HG03175 (cell line): ENCODE results near the gene SKOR1.

Source experiments
- ATAC-seq: cut with Tn5 transposase; IDR thresholded peaks from one replicate; pipeline ENCODE4 v1.9.1; 2021; ENCODE audit warnings: mild to moderate bottlenecking, moderate library complexity; ENCODE audit not compliant: unreplicated experiment

SKOR1 gene, protein sequence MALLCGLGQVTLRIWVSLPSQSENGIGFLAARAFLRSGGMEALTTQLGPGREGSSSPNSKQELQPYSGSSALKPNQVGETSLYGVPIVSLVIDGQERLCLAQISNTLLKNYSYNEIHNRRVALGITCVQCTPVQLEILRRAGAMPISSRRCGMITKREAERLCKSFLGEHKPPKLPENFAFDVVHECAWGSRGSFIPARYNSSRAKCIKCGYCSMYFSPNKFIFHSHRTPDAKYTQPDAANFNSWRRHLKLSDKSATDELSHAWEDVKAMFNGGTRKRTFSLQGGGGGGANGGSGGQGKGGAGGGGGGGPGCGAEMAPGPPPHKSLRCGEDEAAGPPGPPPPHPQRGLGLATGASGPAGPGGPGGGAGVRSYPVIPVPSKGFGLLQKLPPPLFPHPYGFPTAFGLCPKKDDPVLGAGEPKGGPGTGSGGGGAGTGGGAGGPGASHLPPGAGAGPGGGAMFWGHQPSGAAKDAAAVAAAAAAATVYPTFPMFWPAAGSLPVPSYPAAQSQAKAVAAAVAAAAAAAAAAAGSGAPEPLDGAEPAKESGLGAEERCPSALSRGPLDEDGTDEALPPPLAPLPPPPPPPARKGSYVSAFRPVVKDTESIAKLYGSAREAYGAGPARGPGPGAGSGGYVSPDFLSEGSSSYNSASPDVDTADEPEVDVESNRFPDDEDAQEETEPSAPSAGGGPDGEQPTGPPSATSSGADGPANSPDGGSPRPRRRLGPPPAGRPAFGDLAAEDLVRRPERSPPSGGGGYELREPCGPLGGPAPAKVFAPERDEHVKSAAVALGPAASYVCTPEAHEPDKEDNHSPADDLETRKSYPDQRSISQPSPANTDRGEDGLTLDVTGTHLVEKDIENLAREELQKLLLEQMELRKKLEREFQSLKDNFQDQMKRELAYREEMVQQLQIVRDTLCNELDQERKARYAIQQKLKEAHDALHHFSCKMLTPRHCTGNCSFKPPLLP

DNA sequence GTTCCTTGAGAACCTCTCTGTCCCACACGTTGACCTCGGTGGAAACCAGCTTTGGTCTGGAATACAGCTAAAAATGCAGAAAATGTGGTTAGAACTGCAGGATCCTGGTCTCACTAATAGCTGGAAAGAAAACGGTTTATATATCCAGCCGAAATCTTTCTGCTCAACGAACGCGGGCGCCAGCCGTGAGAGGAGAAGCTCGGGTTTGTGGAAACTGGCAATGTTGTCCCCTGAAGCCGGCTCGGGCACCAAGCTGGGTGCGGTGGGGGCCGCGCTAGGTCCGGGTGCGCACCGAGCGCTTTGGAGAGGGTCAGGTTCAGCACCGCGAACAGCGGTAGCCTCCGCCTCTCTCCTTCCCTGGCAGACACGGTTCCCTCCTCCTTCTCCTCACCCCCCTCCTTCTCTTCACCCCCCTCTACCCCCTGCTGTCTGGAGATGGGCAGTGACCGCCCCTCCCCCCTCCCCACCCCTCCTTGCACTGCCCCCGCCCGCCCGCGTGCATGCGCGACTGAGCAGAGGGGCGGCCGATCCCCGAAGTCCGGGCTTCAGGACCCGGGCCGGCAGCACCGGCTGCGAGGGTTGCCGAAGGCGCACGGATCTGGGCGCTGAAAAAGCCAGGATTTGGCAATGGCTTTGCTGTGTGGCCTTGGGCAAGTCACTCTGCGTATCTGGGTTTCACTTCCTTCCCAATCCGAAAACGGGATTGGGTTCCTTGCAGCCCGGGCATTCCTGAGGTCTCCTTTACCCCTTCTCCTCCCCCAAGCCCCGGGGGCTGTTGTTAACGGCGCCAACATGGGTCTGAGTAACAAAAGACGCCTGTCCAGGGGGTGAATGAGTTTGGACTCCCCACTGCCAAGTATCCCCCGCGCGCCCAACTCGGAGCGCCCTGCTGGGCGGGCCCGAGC is at the start of gene SKOR1:
SKOR1 (plus strand) TSS at position 534 of the 905 bp plus-strand sequence; CDS start at position 628, 94 bp downstream.
- ATAC-seq: no peak

DNA sequence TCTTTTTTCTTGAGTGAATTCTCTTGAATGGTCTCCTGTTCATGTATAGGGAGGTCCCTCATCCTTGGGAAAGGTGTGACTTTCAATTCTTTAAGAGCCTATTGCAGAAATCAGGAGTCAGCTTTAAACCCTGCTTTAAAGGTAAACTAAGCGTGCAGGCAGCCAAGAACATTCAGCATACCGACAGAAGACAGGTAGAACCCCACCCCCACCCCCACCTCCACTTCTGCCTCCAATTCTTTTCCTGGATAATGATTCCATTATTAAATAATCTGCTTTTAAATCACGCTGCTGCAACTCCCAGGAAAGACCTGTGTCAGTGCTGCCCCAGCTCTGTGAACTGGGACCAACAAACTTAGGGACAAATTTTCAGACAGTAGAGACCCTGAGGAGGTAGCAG is 49.3 kb upstream of the SKOR1 start:
- ATAC-seq: no peak

DNA sequence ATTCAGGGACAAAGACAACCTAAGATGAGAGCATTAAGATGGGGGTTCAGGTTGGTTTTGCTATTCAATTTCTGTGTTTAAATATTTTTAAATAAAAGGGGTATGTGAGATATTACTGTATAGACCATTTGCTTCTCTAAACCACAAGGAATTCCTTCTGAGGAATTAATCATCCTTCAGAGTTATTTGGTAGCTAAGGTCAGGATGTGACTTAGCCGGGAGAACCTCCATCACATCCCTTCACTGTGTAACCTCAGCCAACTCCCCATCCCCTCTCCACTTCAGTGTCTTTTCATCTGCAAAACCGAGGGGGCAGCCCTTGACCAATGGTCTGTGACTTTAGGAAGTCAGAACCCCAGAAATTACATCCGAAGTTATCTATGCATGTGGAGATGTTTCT is 48.7 kb upstream of the SKOR1 start:
- ATAC-seq: no peak

DNA sequence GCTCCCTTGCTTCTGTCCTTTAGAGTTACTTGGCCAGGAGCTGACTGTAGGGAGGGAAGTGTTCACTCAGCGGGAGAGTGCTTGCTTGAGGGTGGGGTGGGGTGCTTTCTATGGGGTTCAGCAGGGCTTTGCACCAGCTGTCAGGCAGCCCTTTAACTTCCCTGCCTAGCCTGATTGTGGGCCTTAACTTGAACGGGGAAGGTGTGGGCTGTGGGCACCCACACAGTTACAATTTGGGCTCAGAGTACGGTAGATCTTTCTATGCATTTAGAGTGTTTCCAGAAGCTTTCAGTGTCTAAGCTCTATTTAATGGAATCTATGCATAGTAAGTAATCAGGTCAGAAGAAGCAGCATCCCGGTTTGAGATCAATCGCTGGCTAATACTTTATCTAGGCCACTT is 48.2 kb upstream of the SKOR1 start:
- ATAC-seq: no peak

DNA sequence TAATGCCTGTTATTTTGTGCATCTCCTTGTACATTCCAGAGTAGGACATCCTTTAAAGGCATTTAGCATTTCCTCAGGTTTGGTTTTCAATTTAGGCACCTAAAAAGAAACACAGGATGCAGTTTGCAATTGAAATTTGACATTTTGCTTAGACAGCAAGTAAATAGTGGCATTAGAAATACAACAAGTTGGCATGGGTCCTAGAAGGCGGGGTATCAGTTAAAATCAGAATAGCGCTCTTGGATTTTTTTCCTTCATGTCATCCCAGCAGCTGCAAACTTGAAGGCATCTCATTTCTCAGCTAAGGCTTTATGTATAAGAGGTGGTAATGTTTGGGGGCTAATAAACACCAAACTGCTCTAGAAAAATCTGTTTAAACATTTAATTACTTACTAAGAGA is 47.5 kb upstream of the SKOR1 start:
- no peak for ATAC-seq

DNA sequence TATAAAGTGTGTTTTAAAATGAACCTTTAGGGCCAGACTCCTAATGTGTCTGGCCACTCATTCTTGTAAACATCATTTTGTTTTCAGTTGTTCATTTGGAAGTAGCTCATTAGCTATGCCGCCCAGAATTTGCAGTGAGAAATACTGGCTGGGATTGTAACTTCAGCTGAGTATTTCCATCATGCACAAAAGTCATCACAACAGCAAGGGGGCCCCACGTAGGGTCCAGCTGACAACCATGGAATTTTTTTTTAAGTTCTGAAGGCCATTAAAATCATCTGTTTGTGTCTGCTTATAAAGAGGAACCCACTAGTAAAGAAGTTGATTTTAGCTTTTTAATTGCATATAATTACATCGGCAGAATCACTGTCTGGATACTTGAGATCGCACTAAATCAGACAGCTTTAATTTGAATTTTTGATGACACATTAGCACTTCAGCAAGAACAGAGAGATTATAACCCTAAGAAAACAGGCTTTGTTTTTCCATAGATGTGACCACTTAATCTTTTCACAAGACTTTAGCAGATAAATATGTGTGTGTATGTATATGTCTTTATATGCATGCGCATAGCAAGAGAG is 46.3 kb upstream of the SKOR1 start:
- no peak for ATAC-seq

DNA sequence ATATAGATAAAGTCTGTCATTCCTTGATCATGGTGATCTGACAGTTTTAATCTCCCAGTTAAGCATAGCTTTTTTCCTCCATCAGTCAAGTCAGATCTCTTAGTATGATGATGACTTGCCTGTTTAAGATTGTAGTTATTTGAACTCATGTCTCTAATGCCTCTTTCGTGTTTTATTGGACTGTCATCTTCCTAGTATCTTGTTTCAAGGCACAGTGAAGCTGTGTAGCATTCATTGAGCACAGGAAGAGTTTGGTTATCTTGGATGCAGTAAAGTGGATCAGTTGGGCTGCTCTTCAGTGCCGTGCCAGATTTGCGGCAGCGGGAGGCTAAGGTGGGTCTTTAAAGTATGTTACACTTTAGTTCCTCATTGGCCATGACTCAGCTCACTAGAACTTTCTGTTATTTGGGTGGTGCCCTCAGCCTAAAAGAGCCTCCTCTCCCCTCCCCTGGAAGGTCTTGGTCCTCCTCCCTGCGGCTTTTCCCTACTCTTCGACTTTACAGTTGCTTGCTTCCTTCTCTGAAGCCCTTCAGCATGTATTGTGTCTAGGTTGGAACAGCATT is 45.7 kb upstream of the SKOR1 start:
- no peak for ATAC-seq

DNA sequence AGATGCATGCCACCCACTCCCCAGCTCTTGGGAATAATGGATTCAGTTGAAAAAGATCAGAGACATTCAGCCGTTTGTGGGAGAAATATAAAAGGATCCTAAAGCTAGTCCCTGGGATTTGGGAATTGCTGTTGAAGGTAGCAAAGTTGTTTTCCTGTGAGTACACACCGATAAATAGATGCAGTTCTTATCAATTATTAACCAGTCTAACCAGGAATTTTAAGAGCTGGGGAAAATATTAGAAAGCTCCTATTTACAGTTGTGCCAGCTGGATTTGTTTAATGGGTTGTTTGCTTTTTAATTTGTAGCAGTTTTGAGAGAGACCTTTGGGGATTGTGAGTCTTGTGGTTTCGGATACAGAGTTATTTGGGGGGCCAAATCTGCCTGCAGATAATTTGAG is 44.2 kb upstream of the SKOR1 start:
- ATAC-seq: no peak

DNA sequence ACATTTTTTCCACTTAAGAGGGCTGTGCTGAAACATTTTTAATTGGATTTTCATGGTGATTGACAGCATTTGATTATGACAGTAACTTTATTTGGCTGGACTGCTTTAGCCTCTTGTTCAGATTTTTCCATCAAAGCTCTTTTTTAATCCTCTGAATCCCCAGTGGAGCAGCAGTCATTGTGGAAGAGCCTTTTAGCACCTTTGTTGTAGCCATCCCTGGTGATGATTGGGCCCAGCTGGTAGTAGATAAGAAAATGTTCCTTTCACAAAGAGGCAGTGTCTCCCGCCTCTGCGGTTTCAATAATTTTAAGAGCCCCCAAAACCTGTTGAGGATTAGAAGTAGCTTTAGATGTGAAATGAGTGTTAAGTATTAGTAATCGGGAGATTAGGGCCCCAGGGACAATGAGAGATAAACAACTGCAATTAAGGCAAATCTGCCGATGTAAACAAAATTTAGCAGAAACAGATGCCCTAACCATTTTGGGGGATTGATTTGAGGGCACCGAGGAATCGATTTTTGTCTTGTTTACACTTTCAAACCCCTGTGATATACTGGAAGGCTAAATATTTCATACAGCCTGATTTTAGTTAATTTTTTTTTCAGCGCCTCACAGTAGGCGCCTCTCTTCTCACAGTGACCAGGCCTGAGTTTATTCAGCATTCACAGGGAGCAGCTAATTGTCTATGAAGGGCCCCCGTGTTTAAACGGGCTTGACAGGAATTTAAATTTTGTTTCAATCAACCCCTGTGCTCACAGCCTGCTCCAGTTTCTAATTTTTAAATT is 43.2 kb upstream of the SKOR1 start:
- no peak for ATAC-seq

DNA sequence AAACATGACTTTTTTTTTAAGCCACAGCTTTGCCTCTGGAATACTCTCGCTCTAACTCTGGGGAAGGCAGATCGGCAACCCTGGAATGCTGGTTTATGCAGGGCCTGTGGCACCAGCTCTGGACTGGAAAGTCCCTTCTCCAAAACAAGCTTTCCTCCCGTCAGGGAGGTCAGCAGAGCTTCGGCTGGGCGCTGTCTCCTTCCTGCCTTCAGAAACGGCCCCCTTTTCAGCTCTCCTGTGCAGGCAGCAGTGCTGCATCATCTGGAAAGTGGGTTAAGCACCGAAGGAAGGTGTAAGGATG is 42.7 kb upstream of the SKOR1 start:
- ATAC-seq: no peak

DNA sequence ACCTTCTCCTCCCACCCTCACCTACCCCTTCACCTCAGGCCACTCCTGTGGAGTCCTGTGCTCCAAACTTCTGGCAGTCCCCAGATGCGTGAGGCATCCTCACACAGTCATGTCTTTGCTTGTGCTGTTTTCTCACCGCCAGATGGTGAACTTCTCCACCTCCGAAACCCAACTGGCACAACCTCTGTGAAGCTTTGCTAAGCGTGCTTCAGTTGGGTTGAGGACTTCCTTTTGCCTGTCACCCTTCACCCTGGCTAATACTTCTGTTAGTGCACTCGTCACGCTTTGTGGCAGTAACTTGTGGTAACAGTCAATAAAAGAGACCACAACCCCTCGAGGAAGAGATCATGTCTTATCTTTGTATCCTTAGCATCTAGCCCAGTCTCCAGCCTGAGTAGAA is 42.0 kb upstream of the SKOR1 start:
- peak; percentile 62 for ATAC-seq

DNA sequence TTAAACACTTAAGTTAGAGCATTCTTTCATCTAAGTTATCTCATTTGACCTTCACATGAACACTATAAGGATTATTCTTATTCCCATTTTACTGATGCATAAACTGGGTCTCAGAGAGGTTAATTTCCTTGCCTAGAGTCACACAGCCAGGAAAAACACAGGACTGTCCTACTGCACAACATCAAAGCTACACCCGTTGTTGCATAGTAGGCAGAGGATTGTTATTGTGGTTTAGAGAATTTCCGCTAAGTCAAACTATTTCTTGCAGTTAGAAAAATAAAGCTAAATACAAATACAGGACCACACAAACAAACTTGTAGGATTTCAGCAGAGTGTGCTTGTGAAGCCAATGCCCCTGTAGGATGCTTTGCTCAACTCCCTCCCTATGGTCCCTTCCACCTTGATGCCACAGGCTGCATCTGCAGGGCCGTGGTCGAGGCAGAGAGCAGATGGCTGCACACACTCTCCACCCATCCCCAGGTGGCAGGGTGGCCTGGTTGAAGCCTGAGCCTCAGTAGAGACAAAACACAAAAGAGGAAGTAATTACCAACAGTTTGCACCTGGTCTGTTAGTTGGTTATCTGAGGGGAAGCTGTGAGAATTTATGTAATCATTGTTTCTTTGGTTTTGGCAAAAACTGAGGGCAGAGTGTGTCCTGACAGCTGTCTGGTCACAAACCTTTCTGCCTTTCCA is 41.1 kb upstream of the SKOR1 start:
- ATAC-seq: peak; percentile 85

DNA sequence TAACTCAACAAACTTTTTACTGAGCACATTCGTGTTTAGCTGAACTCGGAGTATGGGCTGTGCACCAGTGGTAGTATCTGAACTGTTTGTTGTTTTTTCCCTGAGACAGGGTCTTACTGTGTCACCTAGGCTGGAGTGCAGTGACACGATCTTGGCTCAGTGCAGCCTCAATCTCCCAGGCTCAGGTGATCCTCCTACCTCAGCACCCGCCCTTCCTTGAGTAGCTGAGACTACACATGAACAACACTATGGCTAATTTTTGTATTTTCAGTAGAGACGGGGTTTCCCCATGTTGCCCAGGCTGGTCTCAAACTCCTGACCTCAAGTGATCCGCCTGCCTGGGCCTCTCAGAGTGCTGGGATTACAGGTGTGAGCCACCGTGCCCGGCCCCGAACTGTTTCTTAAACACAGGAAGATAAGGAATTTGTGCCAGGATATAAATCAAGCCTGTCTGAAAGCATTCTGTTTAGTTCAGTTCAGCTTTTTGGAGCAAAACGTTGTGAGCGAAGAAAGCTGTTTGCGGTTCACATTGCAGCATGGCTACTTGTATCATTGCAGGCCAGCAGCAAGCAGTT is 40.4 kb upstream of the SKOR1 start:
- ATAC-seq: peak; percentile 5

DNA sequence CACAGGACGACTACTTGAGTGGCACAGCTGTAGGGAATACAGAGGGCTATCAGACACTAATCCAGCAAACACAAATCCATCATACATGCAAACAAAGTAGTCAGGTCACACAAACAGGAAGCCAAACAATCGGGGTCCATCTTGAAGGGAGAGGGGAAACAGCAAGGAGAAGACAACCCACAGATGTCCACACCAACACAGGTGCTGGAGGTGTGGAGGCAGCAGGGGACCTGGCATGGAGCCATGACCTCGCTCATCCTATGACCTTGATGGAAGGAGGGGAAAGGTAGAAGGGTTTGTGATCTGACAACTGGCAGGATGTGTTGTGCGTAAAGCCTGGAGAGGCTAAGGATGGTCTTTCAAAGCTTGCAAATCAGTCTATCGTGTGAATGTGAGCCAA is 39.9 kb upstream of the SKOR1 start:
- no peak for ATAC-seq

DNA sequence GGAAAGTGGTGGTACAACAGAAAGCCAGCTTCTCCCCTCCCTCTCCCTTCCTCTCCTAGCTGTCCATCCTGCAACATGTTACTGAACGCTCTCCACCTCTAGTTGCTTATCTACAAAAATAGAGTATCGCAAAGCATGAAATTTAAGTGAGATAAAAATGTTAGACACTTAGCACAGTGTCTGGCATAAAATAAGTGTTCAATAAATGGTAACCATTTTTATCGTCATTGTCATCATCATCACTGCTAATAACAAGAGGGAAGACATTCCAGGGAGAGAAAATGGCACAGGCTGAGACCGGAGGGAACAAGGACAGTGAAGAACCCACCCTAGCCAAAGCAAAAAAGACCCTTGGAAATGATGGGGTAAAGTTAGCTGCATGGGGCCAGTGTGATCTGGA is 38.7 kb upstream of the SKOR1 start:
- ATAC-seq: no peak

DNA sequence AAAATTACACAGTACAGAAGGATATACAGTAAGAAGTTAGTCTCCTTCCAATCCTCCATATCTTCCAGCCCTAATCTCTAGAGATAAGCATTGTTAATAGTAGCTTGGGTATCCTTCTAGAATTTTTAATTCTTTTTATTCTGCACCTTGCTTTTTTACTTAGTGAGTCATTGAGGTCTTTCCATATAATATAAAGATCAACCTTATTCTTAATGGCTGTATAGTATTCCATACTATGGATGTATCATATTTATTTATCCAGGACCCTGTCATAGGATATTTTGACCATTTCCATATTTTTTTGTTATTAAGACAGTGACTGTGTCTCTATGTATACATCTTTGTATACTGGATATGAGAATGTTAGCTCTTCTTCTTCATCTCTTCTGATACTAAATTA is 36.3 kb upstream of the SKOR1 start:
- no peak for ATAC-seq

DNA sequence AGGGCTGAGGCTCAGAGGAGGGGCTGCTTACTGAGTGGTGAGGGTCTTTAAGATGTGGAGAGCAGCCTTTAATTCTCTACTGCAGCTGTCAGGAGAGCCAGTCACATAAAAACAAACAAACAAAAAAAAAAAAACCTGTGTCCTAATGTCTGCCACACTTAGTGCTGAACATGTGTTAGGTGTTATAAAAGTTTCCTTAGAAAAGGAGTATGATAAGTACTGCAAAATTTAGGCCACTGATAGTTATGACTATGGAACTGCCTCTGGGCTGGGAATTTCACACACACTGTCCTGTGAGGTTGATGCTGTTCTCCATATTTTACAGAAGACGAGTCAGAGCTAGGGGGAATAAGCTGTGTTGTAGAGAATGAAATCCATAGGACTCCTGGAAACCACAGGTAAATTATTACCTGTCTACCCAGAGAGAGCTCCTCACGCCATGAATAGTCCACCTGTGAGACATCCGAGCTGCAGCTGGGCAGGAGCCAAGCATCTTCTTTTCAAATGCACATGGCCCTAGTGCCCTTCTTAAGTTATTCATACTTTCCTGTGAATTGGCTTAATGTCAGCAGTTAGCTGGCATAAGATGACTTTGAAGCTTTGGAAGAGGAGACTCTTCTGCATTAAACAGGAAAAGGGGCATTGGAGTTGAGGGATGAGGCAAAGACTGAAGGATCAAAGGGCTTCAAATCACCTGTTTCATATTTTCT is 34.5 kb upstream of the SKOR1 start:
- no peak for ATAC-seq
